Measurements from ENCODE around the gene LOXL1. TPM values are rescaled to one million over a fixed set of nuclear protein-coding genes. Genes with fewer than 3 reads are reported as not detected.
A peak's percentile ranks its signal among the peaks of the same experiment; 100 is the strongest.

Gene LOXL1
- polyA plus RNA-seq, 1 donor (not counting 4 experiments of a cell fraction or from before 2014, with no cell fraction given): 8.8 TPM

DNA sequence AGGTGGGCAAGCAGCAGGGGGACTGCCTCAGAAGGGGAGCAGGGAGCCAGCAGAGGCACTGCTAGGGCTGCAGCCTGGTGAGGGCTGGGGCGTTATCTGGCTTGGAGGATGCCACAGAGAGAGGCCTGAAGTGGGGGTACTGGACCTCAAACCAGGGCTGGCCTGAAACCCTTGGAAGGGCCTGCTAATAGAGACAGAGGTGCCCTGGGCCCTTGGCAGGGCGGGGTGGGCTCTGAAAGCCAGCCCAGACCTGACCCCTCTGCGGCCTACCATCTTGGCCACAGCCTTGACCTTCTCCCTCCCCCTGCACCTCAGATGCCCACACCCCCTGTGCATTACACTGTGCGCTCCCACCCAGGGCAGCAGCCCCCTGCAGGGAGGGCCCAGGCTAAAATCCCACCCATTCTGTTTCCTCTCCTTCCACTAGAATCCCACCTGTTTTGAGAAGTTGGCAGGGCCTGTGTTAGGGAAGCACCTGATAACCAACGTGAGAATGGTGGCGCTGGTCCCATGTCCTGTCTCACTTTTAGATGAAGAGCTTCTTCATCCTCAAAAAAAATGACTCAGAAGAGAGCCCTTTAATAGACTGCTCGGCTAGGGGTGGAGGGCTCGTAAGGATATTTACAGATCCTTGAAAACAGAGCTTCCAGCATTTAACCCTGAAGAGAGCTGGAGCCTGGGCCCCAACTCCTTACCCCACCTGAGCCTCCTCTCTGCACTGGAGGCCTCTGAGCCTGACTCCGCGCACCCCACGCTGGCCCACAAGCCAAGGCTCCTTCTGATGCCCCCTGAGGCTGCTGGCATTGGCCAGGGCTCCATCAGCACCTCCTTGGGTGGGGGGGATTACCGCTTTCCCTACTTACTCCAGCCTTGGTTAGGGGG, 29.8 kb downstream of the LOXL1 start:
- Histone ChIP-seq H3K27ac (ENCODE audit: control insufficient read depth, insufficient read depth, low read length) (no peak overlapping the region), H3K79me2 (ENCODE audit: control insufficient read depth, insufficient read depth, low read length) (no peaks in the 10 kb centered on the region), H3K9me3 (ENCODE audit: control insufficient read depth, low read depth, low read length) (no peaks in the 10 kb centered on the region), H3K4me2 (ENCODE audit: control insufficient read depth, extremely low read depth, insufficient read depth, low read depth, low read length) (no peak overlapping the region), H3K4me1 (ENCODE audit: control insufficient read depth, extremely low read depth, insufficient read depth, low read length) (peaks cover 19% of the 10 kb centered on the region), H3K9ac (ENCODE audit: control insufficient read depth, extremely low read depth, insufficient read depth, low read length) (no peak overlapping the region), H2AFZ (ENCODE audit: control insufficient read depth, low read length) (no peak overlapping the region), H3K27me3 (ENCODE audit: control insufficient read depth, extremely low read depth, insufficient read depth, low read length) (no peaks in the 10 kb centered on the region), H3K9me1 (ENCODE audit: control insufficient read depth, extremely low read depth, insufficient read depth, low read length) (no peaks in the 10 kb centered on the region), H4K20me1 (ENCODE audit: control insufficient read depth, extremely low read depth, insufficient read depth, low read length) (no peaks in the 10 kb centered on the region), H3K36me3 (ENCODE audit: control insufficient read depth in 2 of 2, extremely low read depth in 1 of 2, insufficient read depth in 2 of 2, low read length in 2 of 2) (no peaks in the 10 kb centered on the region), H3K4me3 (ENCODE audit: control insufficient read depth in 2 of 3, extremely low read depth in 1 of 3, insufficient read depth in 2 of 3, low read depth in 1 of 3, low read length in 3 of 3) (no peak overlapping the region)
- dilution Hi-C loops (cut with MboI; ENCODE audit: extremely low pct_ligation_motif_present, low sequenced_read_pairs): no loop called here
- DNase-seq (ENCODE audit: low read depth, low spot score): no peak
- no peak for FAIRE-seq
- no peak for TF ChIP-seq EZH2 (IDR thresholded peaks at IDR 0.05; ENCODE audit: low read length)
- TF ChIP-seq, protein P1, sequence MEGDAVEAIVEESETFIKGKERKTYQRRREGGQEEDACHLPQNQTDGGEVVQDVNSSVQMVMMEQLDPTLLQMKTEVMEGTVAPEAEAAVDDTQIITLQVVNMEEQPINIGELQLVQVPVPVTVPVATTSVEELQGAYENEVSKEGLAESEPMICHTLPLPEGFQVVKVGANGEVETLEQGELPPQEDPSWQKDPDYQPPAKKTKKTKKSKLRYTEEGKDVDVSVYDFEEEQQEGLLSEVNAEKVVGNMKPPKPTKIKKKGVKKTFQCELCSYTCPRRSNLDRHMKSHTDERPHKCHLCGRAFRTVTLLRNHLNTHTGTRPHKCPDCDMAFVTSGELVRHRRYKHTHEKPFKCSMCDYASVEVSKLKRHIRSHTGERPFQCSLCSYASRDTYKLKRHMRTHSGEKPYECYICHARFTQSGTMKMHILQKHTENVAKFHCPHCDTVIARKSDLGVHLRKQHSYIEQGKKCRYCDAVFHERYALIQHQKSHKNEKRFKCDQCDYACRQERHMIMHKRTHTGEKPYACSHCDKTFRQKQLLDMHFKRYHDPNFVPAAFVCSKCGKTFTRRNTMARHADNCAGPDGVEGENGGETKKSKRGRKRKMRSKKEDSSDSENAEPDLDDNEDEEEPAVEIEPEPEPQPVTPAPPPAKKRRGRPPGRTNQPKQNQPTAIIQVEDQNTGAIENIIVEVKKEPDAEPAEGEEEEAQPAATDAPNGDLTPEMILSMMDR (optimal IDR thresholded peaks at IDR 0.05 in 1 of 3, IDR thresholded peaks at IDR 0.05 in 1 of 3, conservative IDR thresholded peaks at IDR 0.05 in 1 of 3; ENCODE audit: extremely low read depth in 1 of 3, insufficient read depth in 2 of 3, low read length in 3 of 3): no peak

DNA sequence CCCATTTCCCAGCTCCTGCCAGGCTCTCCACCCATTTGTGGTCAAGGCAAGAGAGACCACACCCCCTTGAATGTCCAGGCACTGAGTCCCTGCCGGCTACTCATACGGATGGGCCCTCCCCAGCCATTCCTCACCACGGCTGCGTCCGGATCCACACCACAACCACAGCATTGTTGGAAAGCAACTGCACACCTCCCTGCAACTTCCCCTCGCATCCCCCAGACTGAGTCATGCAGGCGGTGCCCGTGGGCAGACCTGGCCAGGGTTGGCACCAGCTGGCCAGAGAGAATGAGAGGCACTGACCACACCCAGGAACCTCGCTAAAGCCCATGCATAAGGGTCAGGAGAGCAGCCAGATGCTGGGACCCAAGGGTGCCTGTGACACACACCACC, 30.5 kb downstream of the LOXL1 start:
- Histone ChIP-seq H2AFZ (ENCODE audit: control insufficient read depth, low read length) (no peak overlapping the region), H3K4me2 (ENCODE audit: control insufficient read depth, extremely low read depth, insufficient read depth, low read depth, low read length) (no peak overlapping the region), H3K9me1 (ENCODE audit: control insufficient read depth, extremely low read depth, insufficient read depth, low read length) (no peaks in the 10 kb centered on the region), H3K9me3 (ENCODE audit: control insufficient read depth, low read depth, low read length) (no peaks in the 10 kb centered on the region), H3K79me2 (ENCODE audit: control insufficient read depth, insufficient read depth, low read length) (no peaks in the 10 kb centered on the region), H4K20me1 (ENCODE audit: control insufficient read depth, extremely low read depth, insufficient read depth, low read length) (no peaks in the 10 kb centered on the region), H3K4me1 (ENCODE audit: control insufficient read depth, extremely low read depth, insufficient read depth, low read length) (peaks cover 19% of the 10 kb centered on the region), H3K27ac (ENCODE audit: control insufficient read depth, insufficient read depth, low read length) (no peak overlapping the region), H3K9ac (ENCODE audit: control insufficient read depth, extremely low read depth, insufficient read depth, low read length) (no peak overlapping the region), H3K36me3 (ENCODE audit: control insufficient read depth in 2 of 2, extremely low read depth in 1 of 2, insufficient read depth in 2 of 2, low read length in 2 of 2) (no peaks in the 10 kb centered on the region), H3K27me3 (ENCODE audit: control insufficient read depth, extremely low read depth, insufficient read depth, low read length) (no peaks in the 10 kb centered on the region), H3K4me3 (ENCODE audit: control insufficient read depth in 2 of 3, extremely low read depth in 1 of 3, insufficient read depth in 2 of 3, low read depth in 1 of 3, low read length in 3 of 3) (no peak overlapping the region)
- dilution Hi-C loops (cut with MboI; ENCODE audit: extremely low pct_ligation_motif_present, low sequenced_read_pairs): no loop called here
- TF ChIP-seq, protein P1 (optimal IDR thresholded peaks at IDR 0.05 in 1 of 3, IDR thresholded peaks at IDR 0.05 in 1 of 3, conservative IDR thresholded peaks at IDR 0.05 in 1 of 3; ENCODE audit: extremely low read depth in 1 of 3, insufficient read depth in 2 of 3, low read length in 3 of 3): no peak
- no peak for TF ChIP-seq EZH2 (IDR thresholded peaks at IDR 0.05; ENCODE audit: low read length)
- DNase-seq (ENCODE audit: low read depth, low spot score): peak; percentile 64
- no peak for FAIRE-seq

Measured in keratinocyte (primary cell).